ENCODE results near the gene KCNK7.

KCNK7 gene

DNA sequence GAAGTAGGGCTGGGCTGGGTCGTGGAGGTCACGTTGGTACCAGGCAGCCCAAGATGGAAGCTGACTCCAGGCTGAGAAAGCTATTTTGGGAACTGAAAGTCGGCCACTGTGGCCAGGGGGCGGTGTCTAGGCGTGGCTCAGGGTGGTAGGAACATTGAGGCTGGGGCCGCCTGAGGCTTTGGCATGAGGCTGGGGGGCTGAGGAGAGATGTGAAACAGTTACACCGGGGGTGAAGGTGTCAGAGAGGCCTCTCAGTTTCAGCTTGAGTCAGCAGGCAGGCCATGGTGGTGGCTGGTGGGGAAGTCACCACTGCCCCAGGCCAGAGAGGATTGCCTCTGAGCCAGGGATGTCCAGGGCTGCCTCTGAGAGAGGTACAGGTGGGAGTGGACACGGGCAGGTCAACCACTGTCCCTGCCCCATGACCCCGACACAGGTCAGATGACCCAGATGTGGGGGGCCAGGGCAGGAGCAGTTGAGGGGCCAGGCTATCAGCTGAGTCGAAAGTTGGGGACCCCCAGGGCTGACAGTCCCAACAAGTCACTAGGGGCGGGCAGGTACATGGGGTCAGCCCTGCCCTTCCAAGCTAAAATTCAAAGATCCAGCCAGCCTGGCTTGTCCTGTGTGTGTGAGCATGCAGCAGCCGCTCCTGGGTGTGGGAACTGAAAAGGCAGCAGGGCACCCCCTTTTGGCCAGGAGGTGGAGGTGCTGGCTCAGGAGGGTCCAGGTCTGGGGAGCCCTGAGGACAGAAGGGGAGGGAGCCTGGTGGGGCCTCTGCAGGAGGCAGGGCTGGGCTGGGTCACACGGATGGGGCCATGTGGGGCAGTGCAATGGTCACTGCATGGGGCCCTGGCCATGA is 7.2 kb downstream of the KCNK7 start:
- DNase-seq (ENCODE audit: low read depth in 3 of 3), result peak in 2 of 3 experiments; percentile 58 to 59

DNA sequence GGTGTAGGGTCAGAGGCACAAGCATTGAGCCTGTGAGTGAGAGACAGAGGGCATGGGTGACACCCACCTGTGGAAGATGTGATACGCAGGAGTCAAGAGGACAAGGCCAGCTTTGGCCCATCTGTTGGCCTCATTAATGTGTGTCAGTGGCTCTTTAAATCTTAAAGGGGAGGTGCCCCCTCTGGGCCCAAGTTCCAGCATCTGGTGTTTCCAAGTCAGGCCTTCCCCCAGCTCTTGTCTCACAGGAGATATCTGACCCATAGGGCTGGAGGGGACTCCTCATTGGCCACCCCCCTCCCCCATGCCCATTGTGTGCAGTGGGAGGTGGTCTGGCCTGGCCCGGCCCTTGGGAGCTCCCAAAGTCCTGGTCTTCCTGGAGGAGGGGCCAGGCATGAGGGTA is 8.9 kb downstream of the KCNK7 start:
- DNase-seq (ENCODE audit: low read depth in 3 of 3), result no peak

DNA sequence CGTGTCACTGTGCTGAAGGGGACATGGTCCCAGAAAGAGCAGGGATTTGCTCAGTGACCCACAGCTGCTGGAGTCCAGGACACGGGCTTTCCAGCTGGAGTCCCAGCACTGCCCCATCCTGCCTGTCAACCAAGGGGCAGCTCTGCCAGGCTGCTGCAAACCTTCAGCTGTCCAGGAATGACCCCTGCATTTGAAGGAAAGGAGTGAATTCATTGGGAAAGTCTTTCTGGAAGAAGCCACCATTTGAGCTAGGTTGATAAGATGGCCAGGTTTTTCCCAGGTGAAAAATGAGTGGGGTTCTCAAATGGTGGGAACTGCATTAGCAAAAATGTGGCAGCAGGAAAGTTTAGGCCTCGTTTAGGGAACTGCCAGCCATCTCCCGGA is 9.4 kb downstream of the KCNK7 start:
- no peak for DNase-seq (ENCODE audit: low read depth in 3 of 3)

DNA sequence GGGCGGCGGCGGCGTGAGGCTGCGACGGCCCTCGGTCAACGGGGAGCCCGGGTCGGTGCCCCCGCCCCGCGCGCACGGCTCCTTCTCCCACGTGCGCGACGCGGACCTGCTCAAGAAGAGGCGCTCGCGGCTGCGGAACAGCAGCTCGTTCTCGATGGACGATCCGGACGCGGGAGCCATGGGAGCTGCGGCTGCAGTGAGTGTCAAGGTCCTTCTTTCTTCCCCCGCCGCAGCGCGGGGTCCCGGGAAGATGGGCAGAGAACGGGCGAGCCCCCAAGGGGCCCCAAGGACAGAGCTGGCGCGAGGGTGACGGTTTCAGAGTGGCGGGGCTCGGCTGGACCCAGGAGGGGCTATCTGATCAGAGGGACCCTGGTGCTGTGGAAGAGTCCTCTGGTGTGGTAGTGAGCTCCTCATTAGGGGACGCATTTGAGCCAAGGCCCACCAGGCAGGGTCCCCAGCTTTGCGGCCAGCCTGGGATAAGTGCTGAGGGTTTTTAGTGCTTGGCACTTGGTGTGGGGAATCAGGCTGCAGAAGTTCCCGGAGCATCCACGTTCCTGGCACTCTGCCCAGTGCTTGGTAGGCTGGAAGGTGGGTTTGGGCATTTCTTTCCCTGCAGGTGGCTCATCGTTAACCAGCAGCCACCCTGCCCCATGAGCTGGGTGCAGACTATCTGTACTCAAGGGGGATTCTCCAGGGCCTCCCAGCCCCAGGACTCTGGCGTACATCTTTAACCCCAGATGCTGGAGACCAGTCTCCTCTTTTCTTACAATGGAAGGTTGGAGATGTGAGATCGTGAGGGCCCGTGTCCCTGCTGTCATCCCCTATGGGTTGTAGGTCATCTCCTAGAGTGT is 10.0 kb downstream of the KCNK7 start:
- DNase-seq (ENCODE audit: low read depth in 3 of 3), result no peak

DNA sequence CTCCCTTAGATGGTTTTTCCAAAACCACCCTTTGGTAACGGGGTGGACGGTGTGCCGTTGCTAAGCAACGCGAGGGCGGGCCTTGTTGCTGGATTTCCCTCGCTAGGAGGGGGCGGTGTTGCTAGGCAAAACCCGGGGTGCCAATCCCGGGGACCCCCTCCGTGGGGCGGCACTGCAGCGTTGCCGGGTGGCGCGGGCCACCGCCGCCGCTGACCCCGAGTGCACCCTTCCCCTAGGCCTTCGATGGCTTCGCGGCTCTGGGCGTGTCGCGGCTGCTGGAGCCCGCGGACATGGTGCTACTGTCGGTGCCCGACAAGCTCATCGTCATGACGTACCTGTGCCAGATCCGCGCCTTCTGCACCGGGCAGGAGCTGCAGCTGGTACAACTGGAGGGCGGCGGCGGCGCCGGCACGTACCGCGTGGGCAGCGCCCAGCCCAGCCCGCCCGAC is 10.9 kb downstream of the KCNK7 start:
- DNase-seq (ENCODE audit: low read depth in 3 of 3), result no peak

DNA sequence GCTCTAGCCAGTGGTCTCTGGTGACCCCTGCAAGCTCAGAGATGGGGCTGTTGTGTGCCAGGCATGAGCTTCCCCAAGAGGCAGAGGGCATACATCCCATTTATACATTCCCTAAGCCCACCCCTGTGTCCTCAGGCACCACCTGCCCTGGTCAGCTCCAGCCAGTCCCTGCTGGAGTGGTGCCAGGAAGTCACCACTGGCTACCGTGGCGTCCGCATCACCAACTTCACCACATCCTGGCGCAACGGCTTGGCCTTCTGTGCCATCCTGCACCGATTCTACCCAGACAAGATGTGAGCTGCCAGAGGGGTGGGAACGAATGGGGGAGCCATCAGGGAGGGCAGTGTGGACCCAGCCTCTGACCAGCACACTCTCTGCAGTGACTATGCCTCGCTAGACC is 11.5 kb downstream of the KCNK7 start:
- DNase-seq (ENCODE audit: low read depth in 3 of 3), result no peak

DNA sequence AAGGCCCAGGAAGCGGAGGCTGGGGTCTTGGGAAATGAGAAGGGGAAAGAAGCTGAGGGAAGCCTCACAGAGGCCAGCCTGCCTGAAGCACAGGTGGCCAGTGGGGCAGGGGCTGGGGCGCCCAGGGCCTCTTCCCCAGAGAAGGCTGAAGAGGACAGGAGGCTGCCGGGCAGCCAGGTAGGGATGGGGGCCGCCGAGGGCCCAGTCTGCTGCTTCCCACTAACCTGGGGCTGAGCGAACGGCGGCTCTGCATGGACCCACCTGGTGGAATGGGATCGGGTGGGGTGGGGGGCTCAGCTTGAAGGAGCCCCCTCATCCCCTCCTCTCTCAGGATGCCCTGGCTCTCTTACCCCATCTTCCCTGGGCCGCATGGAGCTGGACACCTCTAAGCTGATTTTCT is 12.0 kb downstream of the KCNK7 start:
- DNase-seq (ENCODE audit: low read depth in 3 of 3), result no peak

DNA sequence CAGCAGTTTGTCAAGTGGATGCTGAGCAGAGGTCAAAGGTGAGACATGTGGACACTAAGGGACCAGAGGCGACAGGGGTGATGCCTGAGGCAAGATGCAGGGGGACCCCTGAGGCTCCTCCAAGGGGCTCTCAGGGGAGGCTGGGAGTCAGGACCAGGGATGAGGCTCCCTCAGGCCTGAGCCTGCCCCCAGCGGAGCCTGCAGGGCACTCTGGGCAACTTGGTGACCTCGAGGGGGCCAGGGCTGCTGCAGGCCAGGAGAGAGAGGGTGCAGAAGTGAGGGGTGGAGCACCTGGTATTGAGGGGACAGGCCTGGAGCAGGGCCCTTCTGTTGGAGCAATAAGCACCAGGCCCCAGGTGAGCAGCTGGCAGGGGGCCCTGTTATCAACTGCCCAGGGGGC is 13.7 kb downstream of the KCNK7 start:
- no peak for DNase-seq (ENCODE audit: low read depth in 3 of 3)

DNA sequence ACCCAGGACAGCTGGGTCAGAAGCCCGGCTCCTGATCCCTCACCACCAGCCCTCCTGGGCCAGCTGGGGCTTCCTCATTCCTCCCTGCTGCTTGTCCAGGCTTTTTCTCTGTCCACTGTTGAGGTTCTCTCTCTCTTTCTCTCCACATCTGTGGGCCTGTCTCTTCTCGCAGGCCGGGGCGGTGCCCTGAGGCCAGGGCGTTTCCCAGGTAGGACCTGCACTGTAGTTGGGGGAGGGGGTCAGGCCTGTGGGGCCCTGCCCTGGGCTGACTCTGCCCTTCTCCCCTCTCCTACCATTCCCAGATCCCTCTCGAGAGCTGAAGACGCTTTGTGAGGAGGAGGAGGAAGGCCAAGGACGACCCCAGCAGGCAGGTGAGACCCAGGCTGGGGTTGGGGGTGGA is 14.8 kb downstream of the KCNK7 start:
- DNase-seq (ENCODE audit: low read depth in 3 of 3), result no peak

DNA sequence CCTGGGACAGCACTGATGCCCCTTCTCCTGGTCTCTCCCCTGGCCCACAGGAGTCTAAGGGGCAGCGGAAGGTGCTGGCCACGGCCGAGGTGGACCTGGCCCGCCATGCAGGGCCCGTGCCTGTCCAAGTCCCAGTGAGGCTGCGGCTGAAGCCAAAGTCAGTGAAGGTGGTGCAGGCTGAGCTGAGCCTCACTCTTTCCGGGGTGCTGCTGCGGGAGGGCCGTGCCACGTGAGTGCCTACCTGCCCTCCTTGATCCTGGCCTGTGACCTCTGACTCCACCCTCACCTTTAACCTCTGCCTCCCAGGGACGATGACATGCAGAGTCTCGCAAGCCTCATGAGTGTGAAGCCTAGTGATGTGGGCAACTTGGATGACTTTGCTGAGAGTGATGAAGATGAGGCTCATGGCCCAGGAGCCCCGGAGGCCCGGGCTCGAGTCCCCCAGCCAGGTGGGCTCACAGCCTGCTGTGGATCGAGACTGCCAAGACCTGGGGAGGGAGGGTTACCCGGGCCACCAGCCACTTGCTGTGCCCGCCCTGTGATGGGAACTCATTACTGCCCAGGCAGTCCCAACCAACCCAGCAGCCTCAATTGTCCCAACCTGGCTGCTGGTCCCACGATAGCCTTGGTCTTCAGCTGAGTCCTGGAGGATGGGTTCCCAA is 15.4 kb downstream of the KCNK7 start:
- no peak for DNase-seq (ENCODE audit: low read depth in 3 of 3)

DNA sequence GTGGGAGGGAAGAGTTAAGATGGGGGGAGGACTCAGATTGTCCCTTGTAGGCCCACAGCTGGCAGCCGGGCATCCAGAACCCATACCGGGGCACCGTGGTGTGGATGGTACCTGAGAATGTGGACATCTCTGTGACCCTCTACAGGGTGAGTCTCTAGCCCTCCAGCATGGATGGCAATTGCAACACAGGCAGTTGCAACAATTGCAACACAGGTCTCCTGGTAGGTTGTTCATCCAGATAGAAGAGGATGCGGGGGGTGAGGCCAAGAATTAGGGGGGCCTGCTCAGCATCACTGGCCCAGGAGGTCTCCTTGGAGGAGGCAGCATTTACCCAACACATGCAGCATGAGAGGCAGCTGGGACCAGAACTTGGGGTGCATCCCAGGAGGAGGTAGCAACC is 16.3 kb downstream of the KCNK7 start:
- no peak for DNase-seq (ENCODE audit: low read depth in 3 of 3)

DNA sequence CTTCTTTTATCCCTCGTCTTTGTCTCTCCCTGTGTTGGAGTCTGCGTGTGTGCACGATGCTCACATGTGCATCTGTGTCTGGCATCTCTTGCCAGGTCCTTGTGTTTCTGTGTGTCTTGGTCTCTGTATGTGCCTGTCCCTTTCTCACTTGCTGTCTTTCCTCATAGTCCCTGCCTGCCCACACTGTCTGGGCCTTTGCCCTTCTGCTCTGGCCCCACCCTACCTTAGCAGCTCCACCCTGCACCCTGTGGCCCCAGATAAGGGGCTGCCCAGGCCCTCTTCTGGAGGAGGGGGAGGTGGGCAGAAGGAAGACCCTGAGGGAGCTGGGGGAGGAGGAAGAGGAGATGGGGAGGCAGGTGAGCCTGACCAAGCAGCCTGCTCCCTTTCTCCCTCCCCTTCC is 16.9 kb downstream of the KCNK7 start:
- no peak for DNase-seq (ENCODE audit: low read depth in 3 of 3)

DNA sequence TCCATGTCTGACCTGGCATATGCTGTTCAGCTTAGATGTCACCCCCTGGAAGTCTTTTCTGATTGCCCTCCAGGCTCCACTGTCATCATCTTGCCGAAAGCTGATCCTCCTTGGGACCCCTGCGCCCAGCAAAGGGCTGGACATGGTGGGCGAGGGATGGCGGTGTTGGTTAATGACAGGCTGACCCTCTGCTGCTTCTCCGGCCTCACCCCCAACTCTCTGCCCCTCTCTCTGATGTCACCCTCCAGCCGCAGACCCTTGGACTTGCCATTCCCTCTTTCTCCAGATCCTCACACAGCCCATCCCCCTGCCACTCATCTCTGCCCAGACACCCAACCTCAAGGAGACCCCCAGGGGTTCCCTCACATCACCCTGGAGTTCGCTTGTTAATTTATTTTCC is 17.5 kb downstream of the KCNK7 start:
- DNase-seq (ENCODE audit: low read depth in 3 of 3), result no peak

DNA sequence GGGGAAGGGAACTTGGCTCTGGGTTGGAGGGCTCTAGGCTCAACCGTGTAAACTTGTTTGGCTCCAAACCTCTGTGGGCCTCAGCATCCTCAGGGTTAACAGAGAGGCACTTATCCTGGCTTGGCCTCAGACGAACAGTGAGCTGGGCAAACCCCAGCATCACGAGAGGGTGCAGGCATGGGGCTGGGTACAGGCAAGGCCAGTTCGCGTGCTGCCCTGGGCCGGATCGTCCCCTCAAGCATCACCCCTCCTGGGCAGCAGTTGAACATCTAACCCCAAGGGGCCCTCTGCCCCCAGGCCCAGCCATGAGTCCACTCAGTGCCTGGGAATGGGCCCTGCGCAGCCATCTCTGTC is 17.9 kb downstream of the KCNK7 start:
- no peak for DNase-seq (ENCODE audit: low read depth in 3 of 3)

DNA sequence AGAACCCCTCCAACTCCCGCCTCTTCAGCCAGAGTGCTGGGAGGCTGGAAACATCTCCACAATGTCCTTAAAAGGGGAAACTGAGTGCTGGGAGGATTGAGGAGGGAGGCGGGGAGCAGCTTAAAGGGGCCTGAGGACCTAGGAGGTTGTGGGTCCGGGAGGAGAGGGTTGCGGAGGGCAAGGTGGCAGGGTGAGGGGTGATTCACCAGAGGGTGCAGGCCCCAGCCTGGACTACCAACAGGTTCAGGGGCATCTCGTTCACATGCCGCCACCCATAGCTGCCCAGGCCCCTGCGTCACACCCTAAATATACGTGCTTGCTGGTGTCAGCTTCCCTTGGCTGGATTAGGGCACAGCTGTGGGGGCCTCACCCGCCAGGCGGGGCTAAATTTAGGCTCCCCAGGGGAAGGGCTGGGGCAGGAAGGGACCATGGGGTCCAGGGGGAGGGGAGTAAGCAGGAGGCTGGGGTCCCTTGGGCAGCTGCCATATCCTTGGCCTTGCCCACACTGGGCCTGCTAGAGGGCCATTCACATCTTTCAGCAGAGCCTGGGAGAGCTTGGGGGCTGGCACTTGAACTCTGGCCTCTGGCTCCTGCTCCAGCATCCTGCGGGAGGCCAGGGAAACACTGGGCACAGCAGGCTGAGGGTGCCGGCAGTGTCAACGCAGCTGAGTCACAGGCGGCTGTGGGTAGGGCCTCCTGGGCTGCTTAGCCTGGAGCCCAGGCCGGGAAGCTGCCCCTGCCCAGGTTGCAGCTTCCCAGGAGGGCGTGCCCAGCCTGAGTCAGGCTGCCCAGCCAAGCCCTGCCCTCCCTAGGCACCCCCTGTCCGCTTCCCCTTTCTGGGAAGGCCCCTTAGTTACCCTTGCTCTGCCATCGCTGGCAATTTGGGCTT is 18.5 kb downstream of the KCNK7 start:
- DNase-seq (ENCODE audit: low read depth in 3 of 3), result no peak

DNA sequence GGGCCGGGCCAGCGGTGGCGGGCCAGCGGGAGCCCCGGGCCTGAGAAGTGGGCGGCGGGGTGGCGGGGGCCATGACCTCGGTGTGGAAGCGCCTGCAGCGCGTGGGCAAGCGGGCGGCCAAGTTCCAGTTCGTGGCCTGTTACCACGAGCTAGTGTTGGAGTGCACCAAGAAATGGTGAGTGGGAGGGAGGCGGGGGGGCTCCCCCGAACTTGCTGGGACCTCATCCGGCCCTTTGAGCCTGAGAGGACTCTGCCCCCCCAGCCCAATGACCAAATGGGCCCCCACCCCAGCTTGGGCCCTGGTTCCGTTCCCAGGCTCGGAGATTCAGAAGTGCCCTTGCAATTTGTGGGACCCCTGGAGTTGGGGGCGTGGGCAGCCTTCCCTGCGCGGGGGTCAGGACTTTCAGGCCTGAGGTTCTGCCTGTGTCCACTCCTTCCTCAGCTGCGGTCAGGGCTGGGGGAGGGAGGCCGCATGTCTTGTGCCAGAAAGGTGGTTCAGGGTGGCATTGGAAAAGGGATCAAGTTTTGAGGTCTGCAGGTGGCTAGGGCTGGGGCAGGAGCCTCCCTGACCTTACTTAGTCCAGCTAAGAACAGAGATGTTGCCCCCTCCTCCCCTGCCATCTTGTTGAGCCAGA is 19.3 kb downstream of the KCNK7 start:
- no peak for DNase-seq (ENCODE audit: low read depth in 3 of 3)

DNA sequence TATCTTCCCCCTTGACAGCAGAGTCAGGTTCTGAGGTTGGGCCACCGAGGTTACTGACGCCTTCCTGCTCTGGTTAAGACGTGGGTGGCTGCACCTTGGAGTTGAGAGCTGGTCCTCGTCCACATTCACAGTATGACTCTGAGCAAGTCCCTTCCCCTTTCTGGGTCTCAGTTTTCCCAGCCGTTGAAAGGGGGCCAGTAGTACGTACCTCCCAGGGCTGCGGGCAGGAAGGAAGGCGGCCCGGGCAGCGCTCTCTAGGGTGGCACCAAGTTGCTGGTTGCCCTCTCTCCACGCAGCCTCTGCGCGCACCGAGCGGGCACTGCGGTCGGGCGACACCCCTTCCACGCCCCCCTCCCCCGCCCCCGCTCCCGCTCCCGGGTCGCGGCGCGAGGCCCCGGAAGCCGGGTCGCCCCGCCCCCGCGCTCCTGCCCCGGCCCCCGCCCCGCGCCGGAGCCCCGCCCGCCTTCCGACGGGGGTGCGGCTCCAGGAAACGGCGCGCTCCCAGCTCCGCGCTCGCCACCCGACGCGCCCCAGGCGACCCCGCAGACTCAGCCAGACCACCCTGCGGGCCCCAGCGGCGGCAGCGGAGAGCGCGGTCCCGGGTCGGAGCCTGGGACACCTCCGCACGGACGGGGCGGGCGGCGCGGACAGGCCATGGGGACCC is 19.9 kb downstream of the KCNK7 start, which contains the start of gene EHBP1L1:
Gene EHBP1L1 (plus strand): TSS at position 486 of the 664 bp plus-strand sequence. CDS start 250 bp downstream, outside the sequence.
- peak; percentile 56 to 73 (median 66) for DNase-seq (ENCODE audit: low read depth in 3 of 3)

DNA sequence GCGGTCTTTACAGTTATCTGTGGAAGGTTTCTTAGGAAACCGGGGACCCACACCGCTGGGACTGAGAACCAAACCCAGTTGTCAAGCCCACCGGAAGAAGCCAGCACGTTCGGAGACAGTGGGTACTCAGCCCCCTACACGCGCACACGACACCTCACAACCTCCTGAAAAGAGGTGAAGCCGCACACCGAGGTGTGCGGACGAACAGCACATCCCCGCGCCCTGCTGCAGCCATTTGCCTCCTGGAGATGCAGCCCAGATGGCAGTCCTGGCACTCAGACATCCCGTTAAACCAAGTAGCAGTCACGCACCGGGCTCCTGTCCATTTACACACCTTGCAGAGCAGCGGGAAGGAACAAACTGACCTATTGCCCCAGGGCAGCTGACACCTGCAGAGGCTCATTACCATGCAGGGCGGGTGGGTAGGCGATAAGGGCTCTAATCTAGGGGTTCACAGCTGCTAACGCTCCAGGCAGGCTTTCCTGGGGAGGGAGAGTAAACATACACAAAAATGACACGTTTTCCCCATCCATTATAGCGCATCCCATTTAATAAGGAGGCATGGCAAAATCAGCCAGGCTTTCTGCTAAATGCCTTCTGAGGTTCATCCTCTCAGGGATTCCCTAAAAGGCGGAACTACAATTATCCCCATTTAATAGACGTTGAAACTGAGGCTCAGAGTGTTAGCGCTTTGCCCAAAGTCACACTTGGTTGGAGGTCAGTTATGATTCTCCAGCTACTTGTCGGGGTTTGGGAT is 20.6 kb downstream of the KCNK7 start:
- DNase-seq (ENCODE audit: low read depth in 3 of 3), result no peak

DNA sequence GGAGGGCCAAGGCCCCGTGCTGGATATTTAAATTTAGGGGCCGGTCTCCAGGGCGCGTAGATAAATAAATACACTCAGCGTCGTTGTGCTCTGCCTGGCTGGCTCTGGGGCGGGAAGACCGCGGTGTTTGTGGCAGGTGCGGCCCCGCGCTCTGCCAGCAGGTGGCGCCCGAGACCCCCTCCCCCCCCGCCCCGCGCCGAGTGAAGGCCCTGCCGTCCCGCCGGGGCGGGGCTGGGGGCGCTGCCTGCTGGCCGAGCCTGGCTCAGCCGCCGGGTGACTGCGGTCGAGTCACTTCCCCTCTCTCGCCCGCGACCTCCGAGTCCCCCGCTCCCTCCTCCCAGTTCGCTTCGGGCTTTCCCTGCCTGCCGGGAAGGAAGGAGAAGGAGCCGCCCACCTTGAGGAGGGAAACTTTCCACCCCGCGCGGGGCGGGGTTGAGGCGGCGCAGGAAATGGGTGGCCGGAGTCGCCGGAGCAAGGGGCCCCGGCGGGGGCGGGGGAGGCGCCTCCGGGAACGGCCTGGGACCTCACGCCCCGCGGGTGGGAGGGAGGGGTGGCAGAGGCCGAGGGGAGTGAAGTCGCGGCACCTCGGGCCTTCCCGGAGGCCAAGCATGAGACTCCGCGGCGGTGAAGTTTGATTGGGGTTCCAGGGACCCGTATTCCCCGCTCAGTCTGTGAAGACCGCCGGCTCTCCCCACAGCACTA is 21.3 kb downstream of the KCNK7 start:
- peak; percentile 70 to 74 (median 70) for DNase-seq (ENCODE audit: low read depth in 3 of 3)

All from stimulated activated CD4-positive, alpha-beta T cell treated with anti-CD3 and anti-CD28 coated beads, TNF-alpha, amount 100 ng/mL, for 4 hours (primary cell).